Smooth muscle cell (in vitro differentiated cells): Measurements from ENCODE around the gene PPP1R14C. TPM values are rescaled to one million over a fixed set of nuclear protein-coding genes. Genes with fewer than 3 reads are reported as not detected.

Source experiments
- DNase-seq: peaks from one replicate; lab custom pipeline; 2025; ENCODE audit not compliant: unreplicated experiment; lab: John Stamatoyannopoulos, UW
- H2AFZ ChIP-seq: fragments of 200-600 bp; sonication (generic); 2 replicates; pipeline ENCODE4 v1.6.0; 2016; ENCODE audit warnings: antibody characterized with exemption, low read depth, mild to moderate bottlenecking
- H3F3A ChIP-seq: fragments of 200-600 bp; sonication (generic); 2 replicates; pipeline ENCODE4 v1.6.0; 2017; ENCODE audit warnings: antibody characterized with exemption, low read depth
- H3K27ac ChIP-seq: fragments of 200-600 bp; sonication (generic); 2 replicates; pipeline ENCODE4 v1.5.1; 2016; ENCODE audit warnings: low read depth, mild to moderate bottlenecking
- H3K27me3 ChIP-seq: fragments of 200-600 bp; sonication (generic); 2 replicates; pipeline ENCODE4 v1.6.1; 2016; ENCODE audit warnings: low read depth, mild to moderate bottlenecking
- H3K36me3 ChIP-seq: fragments of 200-600 bp; sonication (generic); 2 replicates; pipeline ENCODE4 v1.5.1; 2016; ENCODE audit warnings: low read depth
- H3K4me1 ChIP-seq: fragments of 200-600 bp; sonication (generic); 2 replicates; pipeline ENCODE4 v1.5.1; 2016; ENCODE audit warnings: low read depth
- H3K4me2 ChIP-seq: fragments of 200-600 bp; sonication (generic); 2 replicates; pipeline ENCODE4 v1.6.0; 2016; ENCODE audit warnings: mild to moderate bottlenecking
- H3K4me3 ChIP-seq: fragments of 200-600 bp; sonication (generic); 2 replicates; pipeline ENCODE4 v1.5.1; 2016; ENCODE audit warnings: mild to moderate bottlenecking
- H3K79me2 ChIP-seq: fragments of 200-600 bp; sonication (generic); 2 replicates; pipeline ENCODE4 v1.6.0; 2016; ENCODE audit warnings: low read depth, mild to moderate bottlenecking
- H3K9ac ChIP-seq: fragments of 200-600 bp; sonication (generic); 2 replicates; pipeline ENCODE4 v1.6.0; 2016; ENCODE audit warnings: low read depth
- H3K9me3 ChIP-seq: fragments of 200-600 bp; sonication (generic); replicated peaks from 2 replicates; pipeline ENCODE4 v1.5.1; 2016; ENCODE audit warnings: low read depth
- H4K20me1 ChIP-seq: fragments of 200-600 bp; sonication (generic); 2 replicates; pipeline ENCODE4 v1.6.0; 2016; ENCODE audit warnings: low read depth
- WGBS: methylation state at CpG from one replicate; pipeline ENCODE4 v1.1.7; 2016; ENCODE audit warnings: low lambda C conversion rate; 5-methylcytosine and 5-hydroxymethylcytosine counted together
- polyA plus RNA-seq: library from polyadenylated mRNA; unstranded; fragments of >200 nt; fragmentation: Nextera tagmentation; extraction: Ambion mirVana; gene quantifications from 2 replicates; pipeline ENCODE4 v1.2.1, GENCODE V29; 2016
- total RNA-seq: library from RNA; depleted of rRNA; stranded (reverse); fragments of >200 nt; gene quantifications from 2 replicates; pipeline ENCODE4 v1.2.3, GENCODE V29; 2014
- TF ChIP-seq, protein P1 (sequence below): fragments of 200-600 bp; sonication (generic); IDR thresholded peaks from 2 replicates; pipeline ENCODE4 v1.5.1; 2017; ENCODE audit warnings: borderline replicate concordance, mild to moderate bottlenecking, antibody characterized with exemption; ENCODE audit not compliant: insufficient read depth, poor library complexity, severe bottlenecking

PPP1R14C gene
- total and polyA plus RNA-seq, 2 experiments from 2014 or later: 2.6 to 7.9 TPM

DNA sequence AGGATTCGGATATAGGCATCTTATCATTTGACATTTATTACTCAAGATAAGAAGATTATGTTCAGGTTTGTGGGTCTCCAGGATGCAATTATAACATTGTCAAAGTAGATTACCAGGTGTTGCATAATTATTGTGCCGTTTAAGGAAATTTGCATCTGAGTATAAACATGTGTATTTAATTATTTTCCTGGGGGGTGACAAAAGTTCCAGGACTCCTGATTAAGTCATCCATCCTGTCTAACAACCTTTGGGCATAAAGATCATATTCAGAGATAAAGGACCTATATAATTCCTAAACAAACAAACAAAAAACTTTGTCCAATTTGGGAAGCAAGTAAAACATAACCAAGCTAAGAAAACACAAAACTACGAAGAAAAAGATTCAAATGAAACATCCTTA lies 3.3 kb upstream of the PPP1R14C start:
- Histone ChIP-seq H3K9me3 (no peaks in the 10 kb centered on the region), H3K27ac (no peak overlapping the region), H3K36me3 (no peaks in the 10 kb centered on the region), H3K9ac (no peak overlapping the region), H3K4me3 (no peak overlapping the region), H2AFZ (no peak overlapping the region), H3K4me1 (peaks cover 4% of the 10 kb centered on the region), H4K20me1 (no peaks in the 10 kb centered on the region), H3K4me2 (no peak overlapping the region), H3F3A (no peaks in the 10 kb centered on the region), H3K79me2 (no peaks in the 10 kb centered on the region), H3K27me3 (peaks cover 75% of the 10 kb centered on the region)
- 70% methylated on average over 3 of the region's 3 CpGs for WGBS
- no peak for DNase-seq
- TF ChIP-seq, protein P1, sequence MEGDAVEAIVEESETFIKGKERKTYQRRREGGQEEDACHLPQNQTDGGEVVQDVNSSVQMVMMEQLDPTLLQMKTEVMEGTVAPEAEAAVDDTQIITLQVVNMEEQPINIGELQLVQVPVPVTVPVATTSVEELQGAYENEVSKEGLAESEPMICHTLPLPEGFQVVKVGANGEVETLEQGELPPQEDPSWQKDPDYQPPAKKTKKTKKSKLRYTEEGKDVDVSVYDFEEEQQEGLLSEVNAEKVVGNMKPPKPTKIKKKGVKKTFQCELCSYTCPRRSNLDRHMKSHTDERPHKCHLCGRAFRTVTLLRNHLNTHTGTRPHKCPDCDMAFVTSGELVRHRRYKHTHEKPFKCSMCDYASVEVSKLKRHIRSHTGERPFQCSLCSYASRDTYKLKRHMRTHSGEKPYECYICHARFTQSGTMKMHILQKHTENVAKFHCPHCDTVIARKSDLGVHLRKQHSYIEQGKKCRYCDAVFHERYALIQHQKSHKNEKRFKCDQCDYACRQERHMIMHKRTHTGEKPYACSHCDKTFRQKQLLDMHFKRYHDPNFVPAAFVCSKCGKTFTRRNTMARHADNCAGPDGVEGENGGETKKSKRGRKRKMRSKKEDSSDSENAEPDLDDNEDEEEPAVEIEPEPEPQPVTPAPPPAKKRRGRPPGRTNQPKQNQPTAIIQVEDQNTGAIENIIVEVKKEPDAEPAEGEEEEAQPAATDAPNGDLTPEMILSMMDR: no peak

DNA sequence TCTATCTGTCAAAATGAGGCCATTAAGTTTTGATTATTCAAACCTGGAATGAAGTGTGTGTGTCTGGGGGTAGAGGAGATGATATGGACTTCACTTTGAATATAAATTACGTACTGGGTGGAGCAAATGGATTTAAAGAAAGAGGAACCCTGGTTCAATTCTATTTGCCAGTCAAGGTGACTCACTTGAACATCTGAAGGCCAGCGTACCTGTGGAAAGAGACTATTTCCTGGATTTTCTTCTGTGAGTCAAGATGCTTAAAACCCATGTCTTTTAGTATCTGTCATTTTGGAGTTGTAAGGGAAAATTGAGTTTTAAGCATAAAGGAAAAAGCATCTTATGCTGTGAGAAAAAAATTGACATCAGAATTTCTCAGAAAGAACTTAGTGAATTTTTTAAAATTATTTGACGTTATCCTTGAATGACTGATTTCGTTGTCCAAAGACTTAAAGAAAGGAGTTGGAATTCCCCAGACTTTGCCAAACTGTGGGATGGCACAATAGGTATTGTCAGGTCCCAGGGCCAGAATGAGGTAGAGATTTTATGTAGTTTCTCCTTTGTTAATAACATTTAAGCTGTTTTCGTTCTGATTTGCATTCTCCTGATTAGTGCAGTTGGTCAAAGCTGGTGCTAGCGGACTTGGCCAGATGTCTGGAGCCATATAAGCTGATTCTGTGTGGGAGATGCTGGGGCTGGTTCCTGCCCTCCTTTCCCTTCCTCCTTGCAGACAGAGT lies 2.4 kb upstream of the PPP1R14C start:
- H4K20me1 ChIP-seq: no peaks in the 10 kb centered on the region
- 84% methylated on average over 6 of the region's 6 CpGs for WGBS
- H3K4me2 ChIP-seq: no peak overlapping the region
- H3K4me1 ChIP-seq: peaks cover 12% of the 10 kb centered on the region
- no peak overlapping the region for H2AFZ ChIP-seq
- TF ChIP-seq, protein P1: no peak
- H3K9ac ChIP-seq: no peak overlapping the region
- no peak for DNase-seq
- no peaks in the 10 kb centered on the region for H3K9me3 ChIP-seq
- peaks cover 83% of the 10 kb centered on the region for H3K27me3 ChIP-seq
- H3K79me2 ChIP-seq: no peaks in the 10 kb centered on the region
- H3K36me3 ChIP-seq: no peaks in the 10 kb centered on the region
- no peaks in the 10 kb centered on the region for H3F3A ChIP-seq
- no peak overlapping the region for H3K27ac ChIP-seq
- no peak overlapping the region for H3K4me3 ChIP-seq

DNA sequence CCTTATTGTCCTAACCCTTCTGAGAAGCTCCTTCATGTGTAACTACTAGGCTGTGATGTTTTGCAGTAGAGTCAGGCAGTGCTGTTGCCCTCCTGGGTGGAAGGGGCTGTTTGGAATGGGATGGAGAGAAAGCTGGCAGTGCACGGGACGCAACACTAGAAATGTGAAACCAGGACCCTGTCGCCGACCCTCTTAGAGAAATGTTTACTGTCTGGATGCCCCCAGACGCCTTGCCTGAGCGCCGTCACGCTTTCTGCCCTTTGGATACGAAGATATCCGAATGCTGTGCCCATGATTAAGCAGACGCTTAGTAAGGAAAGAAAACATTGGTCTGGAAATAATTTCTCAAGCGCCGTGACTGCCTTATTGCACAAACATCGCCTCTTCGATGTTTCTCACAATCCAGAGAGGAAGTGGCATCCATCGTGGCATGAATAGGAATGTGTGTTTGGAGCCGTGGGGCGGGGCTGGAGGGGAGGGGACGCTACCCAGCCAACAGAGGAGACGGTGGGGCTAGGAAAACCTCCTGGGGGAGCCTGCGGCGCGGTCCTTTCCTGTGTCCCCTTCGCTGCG lies 661 bp upstream of the PPP1R14C start:
- H3K27ac ChIP-seq: no peak overlapping the region
- no peak overlapping the region for H3K9ac ChIP-seq
- DNase-seq: no peak
- peaks cover 90% of the 10 kb centered on the region for H3K27me3 ChIP-seq
- H3K4me2 ChIP-seq: peak overlapping the region; percentile 91
- no peaks in the 10 kb centered on the region for H3K79me2 ChIP-seq
- TF ChIP-seq, protein P1: no peak
- H3K4me1 ChIP-seq: peaks cover 12% of the 10 kb centered on the region
- peak overlapping the region; percentile 59 for H2AFZ ChIP-seq
- WGBS: 9% methylated on average over 25 of the region's 25 CpGs
- no peaks in the 10 kb centered on the region for H3F3A ChIP-seq
- H3K36me3 ChIP-seq: no peaks in the 10 kb centered on the region
- H3K9me3 ChIP-seq: no peaks in the 10 kb centered on the region
- H3K4me3 ChIP-seq: peak overlapping the region; percentile 46
- no peaks in the 10 kb centered on the region for H4K20me1 ChIP-seq
